Esophagus muscularis mucosa (tissue), 3 donors: Measurements from ENCODE around the gene C1D.

Experiments
- POLR2A ChIP-seq: fragments of 450-650 bp; IDR thresholded peaks from one replicate; pipeline ENCODE4 v1.6.1; 2017; ENCODE audit warnings: antibody characterized with exemption, moderate library complexity, mild to moderate bottlenecking, low read depth
- POLR2AphosphoS5 ChIP-seq, 2 donors: sonication (generic); formaldehyde crosslinking; IDR thresholded peaks; one replicate each; pipeline ENCODE4 v1.6.1; 2017; ENCODE audit warnings: antibody characterized with exemption in 2 of 2
- TF ChIP-seq, protein P1 (sequence below), 3 experiments: fragments of 200-600 bp in 2 of 3; fragments of 450-650 bp in 1 of 3; sonication (generic) in 2 of 3; IDR thresholded peaks; one replicate each; pipeline ENCODE4 v1.5.1; 2017 to 2019; ENCODE audit warnings: antibody characterized with exemption in 3 of 3, mild to moderate bottlenecking in 2 of 3, moderate library complexity in 1 of 3

GRCh38 chr2:68043695-68044094 is 19.1 kb downstream of the C1D start:
- TF ChIP-seq, protein P1, sequence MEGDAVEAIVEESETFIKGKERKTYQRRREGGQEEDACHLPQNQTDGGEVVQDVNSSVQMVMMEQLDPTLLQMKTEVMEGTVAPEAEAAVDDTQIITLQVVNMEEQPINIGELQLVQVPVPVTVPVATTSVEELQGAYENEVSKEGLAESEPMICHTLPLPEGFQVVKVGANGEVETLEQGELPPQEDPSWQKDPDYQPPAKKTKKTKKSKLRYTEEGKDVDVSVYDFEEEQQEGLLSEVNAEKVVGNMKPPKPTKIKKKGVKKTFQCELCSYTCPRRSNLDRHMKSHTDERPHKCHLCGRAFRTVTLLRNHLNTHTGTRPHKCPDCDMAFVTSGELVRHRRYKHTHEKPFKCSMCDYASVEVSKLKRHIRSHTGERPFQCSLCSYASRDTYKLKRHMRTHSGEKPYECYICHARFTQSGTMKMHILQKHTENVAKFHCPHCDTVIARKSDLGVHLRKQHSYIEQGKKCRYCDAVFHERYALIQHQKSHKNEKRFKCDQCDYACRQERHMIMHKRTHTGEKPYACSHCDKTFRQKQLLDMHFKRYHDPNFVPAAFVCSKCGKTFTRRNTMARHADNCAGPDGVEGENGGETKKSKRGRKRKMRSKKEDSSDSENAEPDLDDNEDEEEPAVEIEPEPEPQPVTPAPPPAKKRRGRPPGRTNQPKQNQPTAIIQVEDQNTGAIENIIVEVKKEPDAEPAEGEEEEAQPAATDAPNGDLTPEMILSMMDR (IDR thresholded peaks at IDR 0.05): no peak
- TF ChIP-seq POLR2A (no peak), POLR2AphosphoS5 (IDR thresholded peaks at IDR 0.05) (no peak)
